Mucosa of rectum (tissue), 2 donors: ENCODE results near the gene MROH2B.

Source experiments
- H3K27ac ChIP-seq, 2 donors: one replicate each; pipeline ENCODE4 v1.7.0; 2013; ENCODE audit warnings: inconsistent platforms in 2 of 2, low read depth in 2 of 2, low read length in 2 of 2
- H3K27me3 ChIP-seq, 2 donors: one replicate each; pipeline ENCODE4 v1.7.0; 2013; ENCODE audit warnings: low read length in 2 of 2; ENCODE audit not compliant: control insufficient read depth in 2 of 2, insufficient read depth in 2 of 2
- H3K36me3 ChIP-seq, 2 donors: one replicate each; pipeline ENCODE4 v1.7.0; 2013; ENCODE audit warnings: low read length in 2 of 2; ENCODE audit not compliant: control insufficient read depth in 2 of 2, insufficient read depth in 2 of 2
- H3K4me1 ChIP-seq, 2 donors: one replicate each; pipeline ENCODE4 v1.7.0; 2013; ENCODE audit warnings: low read length in 2 of 2, mild to moderate bottlenecking in 1 of 2; ENCODE audit not compliant: control insufficient read depth in 2 of 2, insufficient read depth in 2 of 2
- H3K4me3 ChIP-seq, 2 donors: one replicate each; pipeline ENCODE4 v1.7.0; 2013; ENCODE audit warnings: low read length in 2 of 2
- H3K9ac ChIP-seq, 2 donors: one replicate each; pipeline ENCODE4 v1.7.0; 2013; ENCODE audit warnings: low read length in 2 of 2, low read depth in 1 of 2, mild to moderate bottlenecking in 1 of 2
- H3K9me3 ChIP-seq, 2 donors: one replicate each; pipeline ENCODE4 v1.7.0; 2013; ENCODE audit warnings: low read length in 2 of 2; ENCODE audit not compliant: control insufficient read depth in 2 of 2
- donor health status: healthy.
- donor health status: Normal muscosa, but diverticular disease.

Gene MROH2B

GRCh38 chr5:40976041-40976440, 95.1 kb downstream of the MROH2B start:
- no peaks in the 10 kb centered on the region for H3K4me1 ChIP-seq
- H3K36me3 ChIP-seq: no peaks in the 10 kb centered on the region

GRCh38 chr5:40973364-40974004, 97.7 kb downstream of the MROH2B start:
- Histone ChIP-seq H3K27me3 (no peaks in the 10 kb centered on the region), H3K4me3 (no peak overlapping the region), H3K4me1 (no peaks in the 10 kb centered on the region), H3K36me3 (no peaks in the 10 kb centered on the region), H3K9ac (no peak overlapping the region), H3K9me3 (no peaks in the 10 kb centered on the region), H3K27ac (no peak overlapping the region)

More at GRCh38 chr5:40976041-40976440, 95.1 kb downstream of the MROH2B start:
- no peak overlapping the region for H3K27ac ChIP-seq
- H3K4me3 ChIP-seq: no peak overlapping the region
- no peaks in the 10 kb centered on the region for H3K9me3 ChIP-seq
- no peak overlapping the region for H3K9ac ChIP-seq
- no peaks in the 10 kb centered on the region for H3K27me3 ChIP-seq

- no peak overlapping the region for H3K9ac ChIP-seq
- no peaks in the 10 kb centered on the region for H3K27me3 ChIP-seq
- no peaks in the 10 kb centered on the region for H3K36me3 ChIP-seq
- no peak overlapping the region for H3K27ac ChIP-seq
- H3K4me1 ChIP-seq: no peaks in the 10 kb centered on the region
- H3K9me3 ChIP-seq: no peaks in the 10 kb centered on the region
- H3K4me3 ChIP-seq: no peak overlapping the region
These were observed 98.7 kb downstream of the MROH2B start for GRCh38 chr5:40972434-40972833.

GRCh38 chr5:40962207-40962955, 108.8 kb downstream of the MROH2B start:
- H3K27me3 ChIP-seq: no peaks in the 10 kb centered on the region
- no peaks in the 10 kb centered on the region for H3K36me3 ChIP-seq
- H3K4me3 ChIP-seq: no peak overlapping the region
- no peak overlapping the region for H3K9ac ChIP-seq
- no peaks in the 10 kb centered on the region for H3K9me3 ChIP-seq
- H3K27ac ChIP-seq: no peak overlapping the region
- H3K4me1 ChIP-seq: no peaks in the 10 kb centered on the region

- Histone ChIP-seq H3K27me3 (no peaks in the 10 kb centered on the region), H3K36me3 (no peaks in the 10 kb centered on the region), H3K4me3 (no peak overlapping the region), H3K9me3 (no peaks in the 10 kb centered on the region), H3K9ac (no peak overlapping the region), H3K27ac (no peak overlapping the region), H3K4me1 (no peaks in the 10 kb centered on the region)
These were observed 111.1 kb downstream of the MROH2B start for GRCh38 chr5:40960037-40960436.

- no peak overlapping the region for H3K4me3 ChIP-seq
- no peaks in the 10 kb centered on the region for H3K27me3 ChIP-seq
- H3K4me1 ChIP-seq: no peaks in the 10 kb centered on the region
- no peak overlapping the region for H3K27ac ChIP-seq
- H3K9me3 ChIP-seq: no peaks in the 10 kb centered on the region
- H3K36me3 ChIP-seq: no peaks in the 10 kb centered on the region
- no peak overlapping the region for H3K9ac ChIP-seq
These were observed 112.3 kb downstream of the MROH2B start for GRCh38 chr5:40958811-40959210.

GRCh38 chr5:40957048-40957447, 114.1 kb downstream of the MROH2B start:
- Histone ChIP-seq H3K36me3 (no peaks in the 10 kb centered on the region), H3K27ac (no peak overlapping the region)

GRCh38 chr5:40955313-40955712, 115.8 kb downstream of the MROH2B start:
- H3K27ac ChIP-seq: no peak overlapping the region
- no peaks in the 10 kb centered on the region for H3K36me3 ChIP-seq
- no peak overlapping the region for H3K9ac ChIP-seq
- H3K27me3 ChIP-seq: no peaks in the 10 kb centered on the region
- no peak overlapping the region for H3K4me3 ChIP-seq
- H3K4me1 ChIP-seq: no peaks in the 10 kb centered on the region
- H3K9me3 ChIP-seq: no peaks in the 10 kb centered on the region

More at GRCh38 chr5:40957048-40957447, 114.1 kb downstream of the MROH2B start:
- Histone ChIP-seq H3K9me3 (no peaks in the 10 kb centered on the region), H3K9ac (no peak overlapping the region), H3K4me3 (no peak overlapping the region), H3K27me3 (no peaks in the 10 kb centered on the region), H3K4me1 (no peaks in the 10 kb centered on the region)
